Fibroblast of mammary gland (primary cell): ENCODE results near the gene AP1S2.

Experiments used
- DNase-seq: peaks from one replicate; pipeline ENCODE4 v3.0.0-alpha.2; 2010; ENCODE audit warnings: low read depth
- H3K4me3 ChIP-seq: 2 replicates; pipeline ENCODE4 v1.5.1; 2011; ENCODE audit warnings: low read depth, mild to moderate bottlenecking, low read length, moderate library complexity; ENCODE audit not compliant: control insufficient read depth
- TF ChIP-seq, protein P1 (sequence below): conservative IDR thresholded peaks from 2 replicates; pipeline ENCODE4 v1.5.1; 2011; ENCODE audit warnings: low read depth, low read length, inconsistent platforms; ENCODE audit not compliant: control insufficient read depth, insufficient read depth

The AP1S2 gene

DNA sequence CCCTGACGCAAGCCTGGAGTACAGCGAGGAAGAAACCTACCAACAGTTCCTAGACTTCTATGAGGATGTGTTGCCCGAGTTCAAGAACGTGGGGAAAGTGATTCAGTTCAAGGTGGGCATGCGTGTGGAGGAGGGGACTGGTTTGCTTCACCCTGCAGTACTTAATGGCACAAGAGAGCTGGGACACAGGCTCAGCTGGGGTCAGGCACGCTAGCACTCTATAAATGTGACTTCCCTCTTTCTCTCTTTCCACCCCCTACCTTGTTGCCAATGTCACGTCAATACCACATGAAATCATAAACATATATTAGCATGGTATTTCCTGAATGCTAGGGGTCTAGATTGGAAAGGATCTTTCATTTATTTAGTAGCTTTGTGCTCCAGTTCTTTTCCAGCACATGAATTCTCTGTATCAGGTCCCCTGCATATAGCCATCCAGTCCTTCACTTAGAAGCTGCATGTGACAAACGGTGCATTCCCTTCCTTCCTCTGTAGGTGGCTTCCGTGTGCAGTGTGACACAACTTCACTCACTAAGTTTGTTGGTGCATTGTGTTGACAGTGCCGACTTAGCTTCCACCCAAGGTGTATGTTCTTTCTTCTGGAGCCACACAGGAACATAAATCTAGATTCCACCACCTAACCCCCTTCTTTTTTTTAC lies 38.7 kb downstream of the AP1S2 start:
- H3K4me3 ChIP-seq = no peak overlapping the region
- DNase-seq = peak; percentile 14
- TF ChIP-seq, protein P1, sequence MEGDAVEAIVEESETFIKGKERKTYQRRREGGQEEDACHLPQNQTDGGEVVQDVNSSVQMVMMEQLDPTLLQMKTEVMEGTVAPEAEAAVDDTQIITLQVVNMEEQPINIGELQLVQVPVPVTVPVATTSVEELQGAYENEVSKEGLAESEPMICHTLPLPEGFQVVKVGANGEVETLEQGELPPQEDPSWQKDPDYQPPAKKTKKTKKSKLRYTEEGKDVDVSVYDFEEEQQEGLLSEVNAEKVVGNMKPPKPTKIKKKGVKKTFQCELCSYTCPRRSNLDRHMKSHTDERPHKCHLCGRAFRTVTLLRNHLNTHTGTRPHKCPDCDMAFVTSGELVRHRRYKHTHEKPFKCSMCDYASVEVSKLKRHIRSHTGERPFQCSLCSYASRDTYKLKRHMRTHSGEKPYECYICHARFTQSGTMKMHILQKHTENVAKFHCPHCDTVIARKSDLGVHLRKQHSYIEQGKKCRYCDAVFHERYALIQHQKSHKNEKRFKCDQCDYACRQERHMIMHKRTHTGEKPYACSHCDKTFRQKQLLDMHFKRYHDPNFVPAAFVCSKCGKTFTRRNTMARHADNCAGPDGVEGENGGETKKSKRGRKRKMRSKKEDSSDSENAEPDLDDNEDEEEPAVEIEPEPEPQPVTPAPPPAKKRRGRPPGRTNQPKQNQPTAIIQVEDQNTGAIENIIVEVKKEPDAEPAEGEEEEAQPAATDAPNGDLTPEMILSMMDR = peak; percentile 18

- DNase-seq = no peak
- no peak overlapping the region for H3K4me3 ChIP-seq
These were observed 39.7 kb downstream of the AP1S2 start for GRCh38 chrX:15814771-15815365.

DNA sequence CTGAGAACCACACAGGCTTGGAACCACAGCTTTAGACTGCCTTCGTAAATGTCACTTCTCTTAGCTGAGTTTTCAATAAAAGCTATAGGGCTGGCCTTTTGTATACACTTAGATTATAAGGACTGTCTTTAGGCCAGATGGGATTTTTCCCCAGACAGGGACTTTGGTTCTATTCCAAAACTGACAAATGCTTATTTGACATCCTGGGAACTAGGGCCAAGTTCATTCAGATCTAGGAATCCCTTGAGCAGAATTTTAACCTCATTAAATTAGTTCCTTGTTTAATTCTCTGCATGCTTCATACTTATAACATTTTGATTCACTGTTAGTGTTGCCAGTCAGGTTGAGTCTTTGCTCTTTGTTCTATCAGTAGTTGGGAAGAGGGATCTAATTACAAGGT lies 41.2 kb downstream of the AP1S2 start:
- H3K4me3 ChIP-seq = no peak overlapping the region
- DNase-seq = no peak
- TF ChIP-seq, protein P1 = no peak

More at GRCh38 chrX:15814771-15815365, 39.7 kb downstream of the AP1S2 start:
- TF ChIP-seq, protein P1 = no peak

DNA sequence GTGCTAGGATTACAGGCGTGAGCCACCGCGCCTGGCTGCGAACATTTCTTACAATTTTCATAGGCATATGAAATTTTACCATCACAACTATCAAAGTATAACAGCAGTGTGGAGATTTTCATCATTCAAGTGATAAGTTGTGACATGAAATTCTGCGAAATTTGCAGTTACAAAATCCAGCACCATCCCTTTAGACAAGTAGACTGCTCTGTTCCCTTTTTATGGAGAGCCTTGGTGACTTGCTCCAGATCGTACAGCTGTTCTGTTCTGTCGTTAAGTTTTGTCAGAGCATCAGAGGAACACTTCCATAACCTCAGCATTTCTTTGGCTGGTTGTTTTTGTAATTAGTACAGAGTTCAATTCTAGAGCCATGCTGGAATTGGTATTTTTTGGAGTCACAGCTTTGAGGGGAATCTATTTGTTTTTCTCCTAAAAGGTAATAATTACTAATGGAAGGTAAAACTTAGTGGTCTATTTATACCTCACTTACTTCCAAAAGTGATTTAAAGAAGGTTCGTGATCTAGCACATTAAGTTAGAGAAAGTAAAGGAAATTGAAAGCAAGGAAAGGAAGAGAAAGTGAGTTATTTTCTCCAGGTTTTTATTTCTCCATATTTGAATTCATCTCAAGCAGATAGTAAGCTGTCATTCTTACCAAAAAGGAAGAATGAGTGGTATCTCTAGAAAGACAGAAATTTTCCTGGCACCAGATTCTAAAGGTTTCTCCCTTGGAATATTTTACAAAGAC lies 42.2 kb downstream of the AP1S2 start:
- DNase-seq = no peak
- TF ChIP-seq, protein P1 = no peak
- no peak overlapping the region for H3K4me3 ChIP-seq

GRCh38 chrX:15808254-15808653 lies 46.4 kb downstream of the AP1S2 start:
- DNase-seq = no peak
- TF ChIP-seq, protein P1 = no peak
- H3K4me3 ChIP-seq = no peak overlapping the region

GRCh38 chrX:15804563-15804962 lies 50.0 kb downstream of the AP1S2 start:
- TF ChIP-seq, protein P1 = no peak
- no peak overlapping the region for H3K4me3 ChIP-seq
- no peak for DNase-seq
